Transverse colon (tissue), 4 donors: Measurements from ENCODE around the gene RFX1. TPM values are rescaled to one million over a fixed set of nuclear protein-coding genes. Genes with fewer than 3 reads are reported as not detected.

ENCODE experiments used
- DNase-seq: peaks from one replicate; pipeline ENCODE4 v3.0.0-alpha.2; 2019
- H3K27ac ChIP-seq, 4 donors: fragments of 200-600 bp; sonication (generic); 2 replicates each; pipeline ENCODE4 v1.5.1; 2016 to 2018; ENCODE audit warnings: inconsistent platforms in 4 of 4
- H3K27me3 ChIP-seq: fragments of 200-600 bp; sonication (generic); 2 replicates; pipeline ENCODE4 v1.5.1; 2017; ENCODE audit warnings: inconsistent platforms
- H3K36me3 ChIP-seq, 4 donors: fragments of 200-600 bp; sonication (generic); 2 replicates each; pipeline ENCODE4 v1.5.1; 2017 to 2019; ENCODE audit warnings: inconsistent platforms in 4 of 4
- H3K4me1 ChIP-seq, 4 donors: fragments of 200-600 bp; sonication (generic); 2 replicates each; pipeline ENCODE4 v1.5.1; 2017 to 2020; ENCODE audit warnings: inconsistent platforms in 4 of 4
- H3K4me3 ChIP-seq, 4 donors: fragments of 200-600 bp; sonication (generic); 1 replicate in 1 of 4; 2 replicates in 3 of 4; pipeline versions ENCODE4 v1.5.1 to v1.6.1; 2017 to 2019; ENCODE audit warnings: inconsistent platforms in 4 of 4
- H3K9me3 ChIP-seq, 2 donors: fragments of 200-600 bp; sonication (generic); 2 replicates each; pipeline ENCODE4 v1.5.1; 2017 to 2019; ENCODE audit warnings: inconsistent platforms in 2 of 2
- CTCF ChIP-seq, 5 experiments: fragments of 200-600 bp in 3 of 5; fragments of 450-650 bp in 2 of 5; sonication (generic) in 3 of 5; IDR thresholded peaks; 1 replicate in 2 of 5; 2 replicates in 3 of 5; pipeline ENCODE4 v1.5.1; 2016 to 2017; ENCODE audit warnings: antibody characterized with exemption in 5 of 5, inconsistent platforms in 3 of 5, mild to moderate bottlenecking in 2 of 5, moderate library complexity in 1 of 5
- EP300 ChIP-seq: sonication (generic); formaldehyde crosslinking; IDR thresholded peaks from one replicate; pipeline ENCODE4 v1.6.1; 2017; ENCODE audit warnings: antibody characterized with exemption, low read depth
- POLR2A ChIP-seq: fragments of 450-650 bp; IDR thresholded peaks from one replicate; pipeline ENCODE4 v1.6.1; 2016; ENCODE audit warnings: antibody characterized with exemption, mild to moderate bottlenecking, moderate library complexity
- POLR2AphosphoS5 ChIP-seq, 3 donors: sonication (generic); formaldehyde crosslinking; IDR thresholded peaks; one replicate each; pipeline ENCODE4 v1.6.1; 2016; ENCODE audit warnings: antibody characterized with exemption in 3 of 3
- WGBS, 2 donors: methylation state at CpG; one replicate each; pipeline ENCODE4 v1.1.5; 2018; ENCODE audit warnings: low coverage in 1 of 2; 5-methylcytosine and 5-hydroxymethylcytosine counted together
- in situ Hi-C, 4 donors: fragments of 200-750 bp; cut with MboI; loops; one replicate each; pipeline versions ENCODE4 v1.15.0 to v1.15.1; 2017; ENCODE audit warnings: low sequenced_read_pairs in 3 of 4, low pct_ligation_motif_present in 1 of 4, low pct_unique_long_range_greater_than_20kb in 1 of 4
- intact Hi-C: fragments of 100-400 bp; cut with DNase I; formaldehyde crosslinking; loops from one replicate; pipeline ENCODE4 v1.15.1; 2023; ENCODE audit warnings: low total_unique reads
- total RNA-seq, 4 donors: library from RNA; depleted of rRNA; stranded (reverse); fragments of >200 nt; gene quantifications; one replicate each; pipeline ENCODE4 v1.1.0, GENCODE V29; 2016

The RFX1 gene
- total RNA-seq, 4 donors from 2014 or later = 3.7 to 9.0 (median 8.1) TPM

- Histone ChIP-seq H3K4me1 (no peaks in the 10 kb centered on the region), H3K9me3 (no peaks in the 10 kb centered on the region), H3K36me3 (peaks cover 0 to 29% (median 10%) of the 10 kb centered on the region in 4 donors), H3K4me3 (no peak overlapping the region), H3K27me3 (no peaks in the 10 kb centered on the region), H3K27ac (no peak overlapping the region)
- TF ChIP-seq EP300 (no peak), CTCF (IDR thresholded peaks at IDR 0.05) (no peak), POLR2AphosphoS5 (IDR thresholded peaks at IDR 0.05) (no peak), POLR2A (no peak)
- in situ Hi-C loops = no loop called here
- DNase-seq = no peak
- WGBS, 2 donors = 93% methylated on average over 33 of the region's 41 CpGs; no CpG with 5 or more reads in 1 of the 2 donors
- intact Hi-C loops = no loop called here
Observed at GRCh38 chr19:13959141-13959961, 46.8 kb downstream of the RFX1 start.

- Histone ChIP-seq H3K4me1 (peaks cover 3 to 12% (median 8%) of the 10 kb centered on the region in 4 donors), H3K36me3 (peaks cover 0 to 29% (median 10%) of the 10 kb centered on the region in 4 donors), H3K4me3 (no peak overlapping the region), H3K27me3 (no peaks in the 10 kb centered on the region), H3K9me3 (no peaks in the 10 kb centered on the region), H3K27ac (no peak overlapping the region)
- DNase-seq = no peak
- in situ Hi-C loops (no loop called here), intact Hi-C loops (no loop called here)
- 82% methylated on average over 11 of the region's 12 CpGs; no CpG with 5 or more reads in 1 of the 2 donors for WGBS, 2 donors
- no peak for TF ChIP-seq CTCF (IDR thresholded peaks at IDR 0.05)
- TF ChIP-seq POLR2A = no peak
- TF ChIP-seq EP300 = no peak
- TF ChIP-seq POLR2AphosphoS5 (IDR thresholded peaks at IDR 0.05) = no peak
Observed at GRCh38 chr19:13958043-13958442, 48.1 kb downstream of the RFX1 start.

- H3K9me3 ChIP-seq = no peaks in the 10 kb centered on the region
- DNase-seq = no peak
- no peak overlapping the region for H3K27ac ChIP-seq
- H3K4me1 ChIP-seq = peaks cover 3 to 13% (median 11%) of the 10 kb centered on the region in 4 donors
- intact Hi-C loops = no loop called here
- H3K4me3 ChIP-seq = no peak overlapping the region
- H3K27me3 ChIP-seq = no peaks in the 10 kb centered on the region
- H3K36me3 ChIP-seq = peaks cover 0 to 29% (median 10%) of the 10 kb centered on the region in 4 donors
- TF ChIP-seq POLR2A = no peak
- in situ Hi-C loops = no loop called here
- WGBS, 2 donors = 64 to 80% methylated on average over 3 to 8 of the region's 8 CpGs
Observed at GRCh38 chr19:13957051-13957450, 49.1 kb downstream of the RFX1 start.

DNA sequence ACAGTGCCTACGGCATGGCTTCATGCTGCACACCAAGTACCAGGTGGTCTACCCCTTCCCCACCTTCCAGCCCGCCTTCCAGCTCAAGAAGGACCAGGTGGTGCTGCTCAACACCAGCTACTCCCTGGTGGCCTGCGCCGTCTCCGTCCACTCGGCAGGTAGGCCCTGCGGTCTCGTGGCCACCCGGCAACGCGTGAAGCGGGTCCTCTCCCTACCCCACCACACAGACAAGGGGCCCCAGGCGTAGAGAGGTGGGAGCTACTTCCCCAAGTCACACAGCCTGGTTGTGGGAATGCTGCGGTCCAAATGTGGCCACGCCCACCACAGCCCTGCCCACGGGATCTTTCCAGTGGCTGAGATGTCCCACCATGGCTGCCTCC lies 49.8 kb downstream of the RFX1 start:
- TF ChIP-seq EP300 (no peak), POLR2AphosphoS5 (IDR thresholded peaks at IDR 0.05) (no peak), CTCF (IDR thresholded peaks at IDR 0.05) (no peak), POLR2A (no peak)
- peaks cover 0 to 29% (median 10%) of the 10 kb centered on the region in 4 donors for H3K36me3 ChIP-seq
- 94% methylated on average over 16 of the region's 16 CpGs; no CpG with 5 or more reads in 1 of the 2 donors for WGBS, 2 donors

More for the DNA sequence above, 49.8 kb downstream of the RFX1 start:
- Histone ChIP-seq H3K9me3 (no peaks in the 10 kb centered on the region), H3K4me1 (peaks cover 3 to 16% (median 13%) of the 10 kb centered on the region in 4 donors), H3K4me3 (no peak overlapping the region), H3K27me3 (no peaks in the 10 kb centered on the region), H3K27ac (no peak overlapping the region)
- intact Hi-C loops = no loop called here
- in situ Hi-C loops = no loop called here
- no peak for DNase-seq
